H1 (cell line): Measurements from ENCODE around the gene PAIP2. TPM values are rescaled to one million over a fixed set of nuclear protein-coding genes. Genes with fewer than 3 reads are reported as not detected.

Experiments
- polyA plus RNA-seq, 7 experiments: library from polyadenylated mRNA; depleted of rRNA in 3 of 7; stranded (reverse) in 5 of 7; unstranded in 2 of 7; fragments of >200 nt in 5 of 7; fragments of 200-250 nt in 2 of 7; gene quantifications; 1 replicate in 5 of 7; 2 replicates in 1 of 7; 4 replicates in 1 of 7; pipeline versions ENCODE4 v1.2.1 to v1.2.3, GENCODE V29; 2011 to 2013; ENCODE audit warnings: missing spikeins in 2 of 7, mixed read lengths in 2 of 7
- total RNA-seq: library from RNA; stranded (reverse); fragmentation: NEBNext Ultra II Directional; extraction: Animal tissue kit (Norgen Biotek cat#: 25700); gene quantifications from 2 replicates; pipeline ENCODE4 v1.2.1, GENCODE V29; 2021
- TF ChIP-seq, protein P1 (sequence below): fragments of 300-600 bp; sonication (generic); IDR thresholded peaks from 2 replicates; pipeline ENCODE4 v1.7.1; 2012; ENCODE audit warnings: low read length, moderate library complexity, mild to moderate bottlenecking, inconsistent platforms; ENCODE audit not compliant: insufficient replicate concordance

The PAIP2 gene
- total and polyA plus RNA-seq, 2 of the 8 experiments (the other 6 are each of a cell fraction or from before 2014, with no cell fraction given): 87.6 to 162 TPM

GRCh38 chr5:139417214-139417613, 75.6 kb downstream of the PAIP2 start (continued):
- TF ChIP-seq, protein P1, sequence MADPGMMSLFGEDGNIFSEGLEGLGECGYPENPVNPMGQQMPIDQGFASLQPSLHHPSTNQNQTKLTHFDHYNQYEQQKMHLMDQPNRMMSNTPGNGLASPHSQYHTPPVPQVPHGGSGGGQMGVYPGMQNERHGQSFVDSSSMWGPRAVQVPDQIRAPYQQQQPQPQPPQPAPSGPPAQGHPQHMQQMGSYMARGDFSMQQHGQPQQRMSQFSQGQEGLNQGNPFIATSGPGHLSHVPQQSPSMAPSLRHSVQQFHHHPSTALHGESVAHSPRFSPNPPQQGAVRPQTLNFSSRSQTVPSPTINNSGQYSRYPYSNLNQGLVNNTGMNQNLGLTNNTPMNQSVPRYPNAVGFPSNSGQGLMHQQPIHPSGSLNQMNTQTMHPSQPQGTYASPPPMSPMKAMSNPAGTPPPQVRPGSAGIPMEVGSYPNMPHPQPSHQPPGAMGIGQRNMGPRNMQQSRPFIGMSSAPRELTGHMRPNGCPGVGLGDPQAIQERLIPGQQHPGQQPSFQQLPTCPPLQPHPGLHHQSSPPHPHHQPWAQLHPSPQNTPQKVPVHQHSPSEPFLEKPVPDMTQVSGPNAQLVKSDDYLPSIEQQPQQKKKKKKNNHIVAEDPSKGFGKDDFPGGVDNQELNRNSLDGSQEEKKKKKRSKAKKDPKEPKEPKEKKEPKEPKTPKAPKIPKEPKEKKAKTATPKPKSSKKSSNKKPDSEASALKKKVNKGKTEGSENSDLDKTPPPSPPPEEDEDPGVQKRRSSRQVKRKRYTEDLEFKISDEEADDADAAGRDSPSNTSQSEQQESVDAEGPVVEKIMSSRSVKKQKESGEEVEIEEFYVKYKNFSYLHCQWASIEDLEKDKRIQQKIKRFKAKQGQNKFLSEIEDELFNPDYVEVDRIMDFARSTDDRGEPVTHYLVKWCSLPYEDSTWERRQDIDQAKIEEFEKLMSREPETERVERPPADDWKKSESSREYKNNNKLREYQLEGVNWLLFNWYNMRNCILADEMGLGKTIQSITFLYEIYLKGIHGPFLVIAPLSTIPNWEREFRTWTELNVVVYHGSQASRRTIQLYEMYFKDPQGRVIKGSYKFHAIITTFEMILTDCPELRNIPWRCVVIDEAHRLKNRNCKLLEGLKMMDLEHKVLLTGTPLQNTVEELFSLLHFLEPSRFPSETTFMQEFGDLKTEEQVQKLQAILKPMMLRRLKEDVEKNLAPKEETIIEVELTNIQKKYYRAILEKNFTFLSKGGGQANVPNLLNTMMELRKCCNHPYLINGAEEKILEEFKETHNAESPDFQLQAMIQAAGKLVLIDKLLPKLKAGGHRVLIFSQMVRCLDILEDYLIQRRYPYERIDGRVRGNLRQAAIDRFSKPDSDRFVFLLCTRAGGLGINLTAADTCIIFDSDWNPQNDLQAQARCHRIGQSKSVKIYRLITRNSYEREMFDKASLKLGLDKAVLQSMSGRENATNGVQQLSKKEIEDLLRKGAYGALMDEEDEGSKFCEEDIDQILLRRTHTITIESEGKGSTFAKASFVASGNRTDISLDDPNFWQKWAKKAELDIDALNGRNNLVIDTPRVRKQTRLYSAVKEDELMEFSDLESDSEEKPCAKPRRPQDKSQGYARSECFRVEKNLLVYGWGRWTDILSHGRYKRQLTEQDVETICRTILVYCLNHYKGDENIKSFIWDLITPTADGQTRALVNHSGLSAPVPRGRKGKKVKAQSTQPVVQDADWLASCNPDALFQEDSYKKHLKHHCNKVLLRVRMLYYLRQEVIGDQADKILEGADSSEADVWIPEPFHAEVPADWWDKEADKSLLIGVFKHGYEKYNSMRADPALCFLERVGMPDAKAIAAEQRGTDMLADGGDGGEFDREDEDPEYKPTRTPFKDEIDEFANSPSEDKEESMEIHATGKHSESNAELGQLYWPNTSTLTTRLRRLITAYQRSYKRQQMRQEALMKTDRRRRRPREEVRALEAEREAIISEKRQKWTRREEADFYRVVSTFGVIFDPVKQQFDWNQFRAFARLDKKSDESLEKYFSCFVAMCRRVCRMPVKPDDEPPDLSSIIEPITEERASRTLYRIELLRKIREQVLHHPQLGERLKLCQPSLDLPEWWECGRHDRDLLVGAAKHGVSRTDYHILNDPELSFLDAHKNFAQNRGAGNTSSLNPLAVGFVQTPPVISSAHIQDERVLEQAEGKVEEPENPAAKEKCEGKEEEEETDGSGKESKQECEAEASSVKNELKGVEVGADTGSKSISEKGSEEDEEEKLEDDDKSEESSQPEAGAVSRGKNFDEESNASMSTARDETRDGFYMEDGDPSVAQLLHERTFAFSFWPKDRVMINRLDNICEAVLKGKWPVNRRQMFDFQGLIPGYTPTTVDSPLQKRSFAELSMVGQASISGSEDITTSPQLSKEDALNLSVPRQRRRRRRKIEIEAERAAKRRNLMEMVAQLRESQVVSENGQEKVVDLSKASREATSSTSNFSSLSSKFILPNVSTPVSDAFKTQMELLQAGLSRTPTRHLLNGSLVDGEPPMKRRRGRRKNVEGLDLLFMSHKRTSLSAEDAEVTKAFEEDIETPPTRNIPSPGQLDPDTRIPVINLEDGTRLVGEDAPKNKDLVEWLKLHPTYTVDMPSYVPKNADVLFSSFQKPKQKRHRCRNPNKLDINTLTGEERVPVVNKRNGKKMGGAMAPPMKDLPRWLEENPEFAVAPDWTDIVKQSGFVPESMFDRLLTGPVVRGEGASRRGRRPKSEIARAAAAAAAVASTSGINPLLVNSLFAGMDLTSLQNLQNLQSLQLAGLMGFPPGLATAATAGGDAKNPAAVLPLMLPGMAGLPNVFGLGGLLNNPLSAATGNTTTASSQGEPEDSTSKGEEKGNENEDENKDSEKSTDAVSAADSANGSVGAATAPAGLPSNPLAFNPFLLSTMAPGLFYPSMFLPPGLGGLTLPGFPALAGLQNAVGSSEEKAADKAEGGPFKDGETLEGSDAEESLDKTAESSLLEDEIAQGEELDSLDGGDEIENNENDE: no peak
- TF ChIP-seq, all 59 proteins: peak for 0
